PFSK-1 (cell line): Measurements from ENCODE around the gene TRERF1.

ENCODE experiments used
- FOXP2 ChIP-seq: optimal IDR thresholded peaks from 2 replicates; pipeline ENCODE3; 2011; ENCODE audit warnings: borderline replicate concordance, control low read depth, inconsistent platforms; ENCODE audit not compliant: insufficient read depth; ENCODE audit errors: extremely low read length, extremely low read depth
- POLR2AphosphoS5 ChIP-seq: IDR thresholded peaks from 2 replicates; pipeline ENCODE4 v1.6.1; 2012; ENCODE audit warnings: low read depth, mild to moderate bottlenecking, control low read depth, low read length, moderate library complexity
- REST ChIP-seq, 2 experiments: IDR thresholded peaks; 2 replicates each; pipeline versions ENCODE4 v1.6.1 to v1.8.0; 2011 to 2012; ENCODE audit warnings: low read depth in 2 of 2, low read length in 2 of 2, control low read depth in 1 of 2, inconsistent platforms in 1 of 2, mild to moderate bottlenecking in 1 of 2, moderate library complexity in 1 of 2; ENCODE audit not compliant: insufficient read depth in 1 of 2
- SIN3A ChIP-seq: IDR thresholded peaks from 2 replicates; pipeline ENCODE4 v1.6.1; 2012; ENCODE audit warnings: mild to moderate bottlenecking, low read length, moderate library complexity, borderline replicate concordance; ENCODE audit not compliant: insufficient read depth
- TAF1 ChIP-seq: IDR thresholded peaks from 2 replicates; pipeline ENCODE4 v1.6.1; 2012; ENCODE audit warnings: low read length, control low read depth, borderline replicate concordance; ENCODE audit not compliant: insufficient read depth

The TRERF1 gene

GRCh38 chr6:42203183-42203582, 248.5 kb downstream of the TRERF1 start:
- TF ChIP-seq REST (IDR thresholded peaks at IDR 0.05; ENCODE audit: insufficient read depth in 1 of 2, low read depth in 2 of 2, low read length in 2 of 2) (no peak), POLR2AphosphoS5 (no peak), TAF1 (no peak), FOXP2 (no peak), SIN3A (no peak)

GRCh38 chr6:42201382-42201781, 250.3 kb downstream of the TRERF1 start:
- TF ChIP-seq REST (IDR thresholded peaks at IDR 0.05; ENCODE audit: insufficient read depth in 1 of 2, low read depth in 2 of 2, low read length in 2 of 2) (no peak), FOXP2 (no peak), POLR2AphosphoS5 (no peak), SIN3A (no peak), TAF1 (no peak)

DNA sequence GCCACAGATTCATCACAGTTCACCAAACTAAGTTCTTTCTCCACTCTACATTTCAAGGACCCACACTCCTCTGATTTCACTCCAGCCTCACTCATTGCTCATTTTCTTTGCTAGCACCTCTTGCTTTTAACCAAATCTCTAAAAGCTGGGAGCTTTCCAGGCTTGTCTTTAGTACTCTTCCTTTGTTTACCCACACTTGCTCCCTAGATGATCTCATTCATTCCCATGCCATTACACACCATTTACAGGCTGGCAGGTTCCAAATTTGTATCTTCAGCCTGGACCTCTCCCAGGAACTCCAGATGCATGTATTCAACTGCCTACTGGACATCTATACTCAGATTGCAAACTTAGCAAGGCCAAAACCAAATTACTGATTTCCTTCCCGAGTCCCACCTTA, 251.7 kb downstream of the TRERF1 start:
- TF ChIP-seq SIN3A = no peak
- no peak for TF ChIP-seq FOXP2
- no peak for TF ChIP-seq REST (IDR thresholded peaks at IDR 0.05; ENCODE audit: insufficient read depth in 1 of 2, low read depth in 2 of 2, low read length in 2 of 2)

- TF ChIP-seq FOXP2 (no peak), REST (IDR thresholded peaks at IDR 0.05; ENCODE audit: insufficient read depth in 1 of 2, low read depth in 2 of 2, low read length in 2 of 2) (no peak), SIN3A (no peak), POLR2AphosphoS5 (no peak), TAF1 (no peak)
These were observed 252.4 kb downstream of the TRERF1 start for GRCh38 chr6:42199106-42199981.
